B cell (primary cell): Measurements from ENCODE around the gene TIAM1. TPM values are rescaled to one million over a fixed set of nuclear protein-coding genes. Genes with fewer than 3 reads are reported as not detected.

ENCODE experiments used
- ATAC-seq: fragments of 200-7000 bp; cut with Tn5 transposase; one replicate; pipeline ENCODE4 v1.10.0; 2021; ENCODE audit warnings: low read depth, mild to moderate bottlenecking, moderate number of reproducible peaks, moderate library complexity
- CTCF ChIA-PET: fragments of 350-600 bp; sonication (Branson Sonifier 250); formaldehyde crosslinking; loops from one replicate; lab custom pipeline; 2021; ENCODE audit warnings: antibody characterized with exemption, inconsistent platforms; lab: Charles Lee
- POLR2A ChIA-PET: fragments of 350-600 bp; sonication (Branson Sonifier 250); formaldehyde crosslinking; loops from one replicate; lab custom pipeline; 2021; ENCODE audit warnings: antibody characterized with exemption; lab: Charles Lee
- DNase-seq: peaks from one replicate; pipeline ENCODE4 v3.0.0; 2013
- H2AFZ ChIP-seq: 2 replicates; pipeline ENCODE4 v1.6.1; 2012; ENCODE audit warnings: mild to moderate bottlenecking, low read depth, low read length; ENCODE audit not compliant: insufficient read depth, poor library complexity, severe bottlenecking
- H3K27ac ChIP-seq, 2 donors: 1 replicate in 1 of 2; 2 replicates in 1 of 2; pipeline ENCODE4 v1.5.1; 2012 to 2013; ENCODE audit warnings: low read length in 2 of 2, mild to moderate bottlenecking in 2 of 2, moderate library complexity in 1 of 2
- H3K27me3 ChIP-seq, 4 experiments: fragments of 200-600 bp in 1 of 4; sonication (generic) in 1 of 4; replicated peaks in 1 of 4; 1 replicate in 2 of 4; 2 replicates in 2 of 4; pipeline versions ENCODE4 v1.6.1 to v1.7.0; 2013 to 2016; ENCODE audit warnings: low read length in 3 of 4, mild to moderate bottlenecking in 2 of 4, mixed read lengths in 1 of 4, moderate library complexity in 1 of 4; ENCODE audit not compliant: insufficient read depth in 4 of 4, control insufficient read depth in 3 of 4; ENCODE audit errors: control extremely low read depth in 1 of 4
- H3K36me3 ChIP-seq, 2 experiments: replicated peaks in 1 of 2; 1 replicate in 1 of 2; 2 replicates in 1 of 2; pipeline versions ENCODE4 v1.6.1 to v1.7.1; 2013; ENCODE audit warnings: low read length in 1 of 2; ENCODE audit not compliant: insufficient read depth in 2 of 2, control insufficient read depth in 1 of 2; ENCODE audit errors: control extremely low read depth in 1 of 2, extremely low read depth in 1 of 2
- H3K4me1 ChIP-seq, 2 donors: fragments of 200-600 bp in 1 of 2; sonication (generic) in 1 of 2; 1 replicate in 1 of 2; 2 replicates in 1 of 2; pipeline versions ENCODE4 v1.5.1 to v1.6.1; 2013 to 2017; ENCODE audit warnings: low read length in 2 of 2; ENCODE audit not compliant: control insufficient read depth in 2 of 2, insufficient read depth in 2 of 2
- H3K4me2 ChIP-seq: replicated peaks from 2 replicates; pipeline ENCODE3; 2012; ENCODE audit warnings: mild to moderate bottlenecking, low read depth, low read length; ENCODE audit not compliant: poor library complexity, severe bottlenecking
- H3K4me3 ChIP-seq, 5 experiments: fragments of 200-600 bp in 1 of 5; sonication (generic) in 1 of 5; 1 replicate in 3 of 5; 2 replicates in 2 of 5; pipeline versions ENCODE4 v1.5.1 to v1.7.0; 2011 to 2016; ENCODE audit warnings: low read length in 4 of 5, mild to moderate bottlenecking in 4 of 5, low read depth in 2 of 5, control low read depth in 1 of 5, moderate library complexity in 1 of 5; ENCODE audit not compliant: insufficient read depth in 1 of 5; ENCODE audit errors: control extremely low read depth in 1 of 5, extremely low read depth in 1 of 5
- H3K79me2 ChIP-seq: fragments of 200-600 bp; sonication (generic); one replicate; pipeline ENCODE4 v1.6.0; 2016; ENCODE audit warnings: low read length; ENCODE audit not compliant: control insufficient read depth, insufficient read depth
- H3K9ac ChIP-seq: fragments of 200-600 bp; sonication (generic); 2 replicates; pipeline ENCODE4 v1.6.1; 2017; ENCODE audit warnings: mild to moderate bottlenecking, low read length, moderate library complexity
- H3K9me3 ChIP-seq, 3 donors: one replicate each; pipeline versions ENCODE4 v1.6.1 to v1.7.1; 2013; ENCODE audit warnings: low read length in 2 of 3; ENCODE audit not compliant: control insufficient read depth in 2 of 3, insufficient read depth in 1 of 3; ENCODE audit errors: control extremely low read depth in 1 of 3
- H4K20me1 ChIP-seq: 2 replicates; pipeline ENCODE4 v1.6.0; 2012; ENCODE audit warnings: mild to moderate bottlenecking, low read length; ENCODE audit not compliant: insufficient read depth, control insufficient read depth, poor library complexity, severe bottlenecking
- H3K27ac Mint-ChIP-seq: one replicate; pipeline ENCODE4 v1.8.0; 2021; ENCODE audit warnings: mixed read lengths
- H3K27me3 Mint-ChIP-seq: one replicate; pipeline ENCODE4 v1.8.0; 2021; ENCODE audit warnings: mixed read lengths
- H3K4me1 Mint-ChIP-seq: one replicate; pipeline ENCODE4 v1.8.0; 2021; ENCODE audit warnings: mixed read lengths
- H3K4me3 Mint-ChIP-seq: one replicate; pipeline ENCODE4 v1.8.0; 2021; ENCODE audit warnings: mixed read lengths
- H3K9me3 Mint-ChIP-seq: one replicate; pipeline ENCODE4 v1.8.0; 2022; ENCODE audit warnings: mixed read lengths; ENCODE audit not compliant: insufficient read depth
- EZH2 ChIP-seq: IDR thresholded peaks from 2 replicates; pipeline ENCODE4 v1.6.1; 2012; ENCODE audit warnings: borderline replicate concordance, low read depth, mild to moderate bottlenecking, moderate library complexity, low read length; ENCODE audit not compliant: insufficient read depth, poor library complexity, severe bottlenecking
- WGBS: methylation state at CpG from one replicate; pipeline ENCODE4 v1.1.5; 2013; ENCODE audit warnings: missing lambda C conversion rate; ENCODE audit not compliant: insufficient coverage; 5-methylcytosine and 5-hydroxymethylcytosine counted together
- intact Hi-C: fragments of 100-400 bp; cut with micrococcal nuclease; formaldehyde crosslinking; loops from one replicate; pipeline ENCODE4 v1.10.0; 2022
- polyA plus RNA-seq: library from polyadenylated mRNA; depleted of rRNA; stranded (reverse); fragments of >200 nt; gene quantifications from 2 replicates; pipeline ENCODE4 v1.2.3, GENCODE V29; 2012
- total RNA-seq, 2 donors: library from RNA; stranded (reverse); fragments of 120-200 nt in 1 of 2; gene quantifications; 1 replicate in 1 of 2; 2 replicates in 1 of 2; pipeline versions ENCODE4 v1.2.3 to v1.2.4, GENCODE V29; 2013 to 2022
- TF ChIP-seq, protein P1 (sequence below): fragments of 200-600 bp; IDR thresholded peaks from one replicate; pipeline ENCODE4 v1.8.0; 2022; ENCODE audit warnings: antibody characterized with exemption, mild to moderate bottlenecking

The TIAM1 gene
- total and polyA plus RNA-seq, 2 donors (not counting 1 experiment from before 2014, with no cell fraction given), result 0.51 to 1.0 TPM

DNA sequence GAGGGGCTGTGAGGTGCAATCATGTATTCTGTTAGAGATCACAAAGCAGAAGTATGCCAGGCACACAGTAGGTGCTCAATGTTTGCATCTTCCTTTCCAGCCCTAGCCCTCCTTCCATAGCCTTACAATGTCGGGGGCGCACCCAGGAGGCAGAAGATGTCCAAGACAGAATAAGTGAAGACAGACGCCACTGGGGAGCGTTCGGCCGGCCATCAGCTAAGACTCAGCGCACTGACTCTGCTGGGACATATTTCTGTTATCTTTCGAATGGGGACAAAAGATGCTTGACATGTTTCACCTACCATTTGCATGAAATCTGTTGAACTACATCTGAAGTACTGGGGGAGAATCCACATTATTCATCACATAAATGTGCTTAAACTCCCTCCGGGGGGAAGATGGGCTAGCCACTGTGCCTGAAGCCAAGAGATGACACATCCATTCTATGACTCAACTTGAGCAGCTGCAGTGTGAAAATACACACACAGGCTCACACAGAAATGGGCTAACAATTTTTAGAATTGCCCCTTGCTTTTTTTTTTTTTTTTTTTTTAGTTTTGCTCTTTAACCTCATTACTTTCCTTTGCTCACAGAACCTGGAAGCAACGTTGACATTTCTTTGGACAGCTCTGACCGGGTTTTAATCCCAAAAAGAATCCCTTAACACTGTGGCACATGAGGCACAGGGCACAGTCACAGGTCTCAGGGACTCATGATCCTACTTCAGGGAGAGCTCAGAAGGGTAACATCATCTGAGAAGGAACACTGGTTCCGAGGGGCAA lies 7.9 kb downstream of the TIAM1 start:
- intact Hi-C loops, result no loop called here
- Mint-ChIP-seq H3K4me1 (no peaks in the 10 kb centered on the region), H3K27ac (no peak overlapping the region), H3K9me3 (no peaks in the 10 kb centered on the region), H3K4me3 (no peak overlapping the region), H3K27me3 (peaks cover 16% of the 10 kb centered on the region)
- TF ChIP-seq, protein P1, sequence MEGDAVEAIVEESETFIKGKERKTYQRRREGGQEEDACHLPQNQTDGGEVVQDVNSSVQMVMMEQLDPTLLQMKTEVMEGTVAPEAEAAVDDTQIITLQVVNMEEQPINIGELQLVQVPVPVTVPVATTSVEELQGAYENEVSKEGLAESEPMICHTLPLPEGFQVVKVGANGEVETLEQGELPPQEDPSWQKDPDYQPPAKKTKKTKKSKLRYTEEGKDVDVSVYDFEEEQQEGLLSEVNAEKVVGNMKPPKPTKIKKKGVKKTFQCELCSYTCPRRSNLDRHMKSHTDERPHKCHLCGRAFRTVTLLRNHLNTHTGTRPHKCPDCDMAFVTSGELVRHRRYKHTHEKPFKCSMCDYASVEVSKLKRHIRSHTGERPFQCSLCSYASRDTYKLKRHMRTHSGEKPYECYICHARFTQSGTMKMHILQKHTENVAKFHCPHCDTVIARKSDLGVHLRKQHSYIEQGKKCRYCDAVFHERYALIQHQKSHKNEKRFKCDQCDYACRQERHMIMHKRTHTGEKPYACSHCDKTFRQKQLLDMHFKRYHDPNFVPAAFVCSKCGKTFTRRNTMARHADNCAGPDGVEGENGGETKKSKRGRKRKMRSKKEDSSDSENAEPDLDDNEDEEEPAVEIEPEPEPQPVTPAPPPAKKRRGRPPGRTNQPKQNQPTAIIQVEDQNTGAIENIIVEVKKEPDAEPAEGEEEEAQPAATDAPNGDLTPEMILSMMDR, result no peak
- no peak for TF ChIP-seq EZH2
- Histone ChIP-seq H3K36me3 (no peaks in the 10 kb centered on the region), H2AFZ (no peak overlapping the region), H3K9ac (no peak overlapping the region), H3K27me3 (peaks cover 0 to 5% (median 0%) of the 10 kb centered on the region in 4 experiments), H3K9me3 (no peaks in the 10 kb centered on the region), H3K79me2 (no peaks in the 10 kb centered on the region), H3K4me3 (no peak overlapping the region), H3K4me1 (no peaks in the 10 kb centered on the region), H3K27ac (no peak overlapping the region), H3K4me2 (no peak overlapping the region), H4K20me1 (no peaks in the 10 kb centered on the region)
- WGBS, result 89% methylated on average over 11 of the region's 12 CpGs
- CTCF ChIA-PET, result no interaction called here
- POLR2A ChIA-PET, result no interaction called here
- no peak for ATAC-seq
- no peak for DNase-seq

DNA sequence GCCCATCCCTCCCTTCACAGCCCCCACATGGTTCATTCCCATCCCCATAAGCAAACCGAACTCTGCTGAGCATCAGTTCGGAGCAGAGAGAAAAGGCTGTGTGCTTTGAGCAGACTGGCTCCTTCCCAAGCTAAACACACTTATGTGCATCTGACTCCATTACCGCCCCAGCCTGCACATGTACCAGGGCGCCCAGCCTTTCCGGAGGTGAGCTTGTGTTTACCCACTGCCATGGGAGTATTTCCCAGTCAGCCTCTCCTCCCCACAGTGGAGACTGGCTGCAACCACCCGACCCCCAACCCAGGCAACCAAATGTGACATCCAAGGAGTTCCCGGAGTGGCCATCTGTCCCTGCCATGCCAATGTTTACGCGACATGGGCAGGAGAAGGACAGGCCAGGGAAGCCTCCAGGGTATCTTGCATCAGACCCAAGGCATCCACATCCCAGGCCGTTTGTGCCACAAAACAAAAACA lies 9.4 kb downstream of the TIAM1 start:
- Histone ChIP-seq H3K36me3 (no peaks in the 10 kb centered on the region), H3K27me3 (no peaks in the 10 kb centered on the region), H3K4me3 (no peak overlapping the region), H3K9ac (no peak overlapping the region), H3K27ac (no peak overlapping the region), H3K4me2 (no peak overlapping the region), H2AFZ (no peak overlapping the region), H3K4me1 (no peaks in the 10 kb centered on the region), H3K79me2 (no peaks in the 10 kb centered on the region), H4K20me1 (no peaks in the 10 kb centered on the region), H3K9me3 (peaks cover 0 to 7% (median 0%) of the 10 kb centered on the region in 3 donors)
- 96% methylated on average over 10 of the region's 10 CpGs for WGBS
- Mint-ChIP-seq H3K9me3 (peaks cover 3% of the 10 kb centered on the region), H3K27ac (no peak overlapping the region), H3K4me3 (no peak overlapping the region), H3K27me3 (peaks cover 5% of the 10 kb centered on the region), H3K4me1 (no peaks in the 10 kb centered on the region)
- intact Hi-C loops, result no loop called here
- ATAC-seq (no peak), DNase-seq (no peak)
- TF ChIP-seq EZH2, result no peak
- TF ChIP-seq, protein P1, result no peak
- ChIA-PET POLR2A (no interaction called here), CTCF (interaction anchor here (1.2 kb wide), 1 partner anchor 154 kb away, joined by 3 read pairs; no protein-coding TSS in a partner anchor)
